Fibroblast of lung (primary cell): ENCODE results near the gene ECHS1. TPM values are rescaled to one million over a fixed set of nuclear protein-coding genes. Genes with fewer than 3 reads are reported as not detected.

ENCODE experiments used
- DNase-seq, 2 donors: peaks; one replicate each; pipeline versions ENCODE4 v3.0.0 to v3.0.0-alpha.2; 2010; ENCODE audit warnings: low read depth in 2 of 2
- H2AFZ ChIP-seq: 2 replicates; pipeline ENCODE4 v1.5.1; 2012; ENCODE audit warnings: low read length, control low read depth, inconsistent platforms
- H3K27ac ChIP-seq: 2 replicates; pipeline ENCODE4 v1.5.1; 2011; ENCODE audit warnings: low read length, control low read depth; ENCODE audit not compliant: insufficient read depth
- H3K27me3 ChIP-seq: 2 replicates; pipeline ENCODE4 v1.5.1; 2011; ENCODE audit warnings: mild to moderate bottlenecking, low read length; ENCODE audit not compliant: control insufficient read depth, insufficient read depth
- H3K36me3 ChIP-seq: 2 replicates; pipeline ENCODE4 v1.5.1; 2011; ENCODE audit warnings: low read length; ENCODE audit not compliant: control insufficient read depth, insufficient read depth
- H3K4me1 ChIP-seq: 2 replicates; pipeline ENCODE4 v1.5.1; 2011; ENCODE audit warnings: low read length; ENCODE audit not compliant: control insufficient read depth, insufficient read depth; ENCODE audit errors: extremely low read depth
- H3K4me2 ChIP-seq: 2 replicates; pipeline ENCODE4 v1.5.1; 2011; ENCODE audit warnings: low read length, control low read depth; ENCODE audit not compliant: insufficient read depth; ENCODE audit errors: extremely low read depth
- H3K4me3 ChIP-seq, 4 experiments: fragments of 200-600 bp in 1 of 4; sonication (generic) in 1 of 4; replicated peaks in 1 of 4; 2 replicates each; pipeline ENCODE4 v1.5.1; 2011 to 2016; ENCODE audit warnings: low read length in 4 of 4, low read depth in 3 of 4, mild to moderate bottlenecking in 3 of 4, control low read depth in 2 of 4, inconsistent platforms in 1 of 4, mixed read lengths in 1 of 4; ENCODE audit not compliant: insufficient read depth in 1 of 4; ENCODE audit errors: control extremely low read depth in 1 of 4
- H3K79me2 ChIP-seq: 2 replicates; pipeline ENCODE4 v1.5.1; 2012; ENCODE audit warnings: mild to moderate bottlenecking, low read length, inconsistent platforms; ENCODE audit not compliant: control insufficient read depth, insufficient read depth
- H3K9ac ChIP-seq: 2 replicates; pipeline ENCODE4 v1.5.1; 2011; ENCODE audit warnings: mild to moderate bottlenecking, low read length, control low read depth; ENCODE audit not compliant: insufficient read depth
- H3K9me3 ChIP-seq: 2 replicates; pipeline ENCODE4 v1.5.1; 2012; ENCODE audit warnings: low read depth, low read length; ENCODE audit not compliant: control insufficient read depth, insufficient read depth
- H4K20me1 ChIP-seq: 2 replicates; pipeline ENCODE4 v1.5.1; 2011; ENCODE audit warnings: low read length; ENCODE audit not compliant: control insufficient read depth, insufficient read depth; ENCODE audit errors: extremely low read depth
- EZH2 ChIP-seq: IDR thresholded peaks from 2 replicates; pipeline ENCODE4 v1.5.1; 2012; ENCODE audit warnings: low read length, control low read depth, mild to moderate bottlenecking; ENCODE audit errors: missing control alignments
- polyA plus RNA-seq, 2 donors: library from polyadenylated mRNA; depleted of rRNA in 1 of 2; stranded (reverse) in 1 of 2; unstranded in 1 of 2; fragments of >200 nt; gene quantifications; 2 replicates each; pipeline ENCODE4 v1.2.1, GENCODE V29; 2011 to 2012; ENCODE audit warnings: missing spikeins in 1 of 2
- total RNA-seq: library from RNA; depleted of rRNA; stranded (reverse); fragments of >200 nt; gene quantifications from 2 replicates; pipeline ENCODE4 v1.2.1, GENCODE V29; 2014
- TF ChIP-seq, protein P1 (sequence below), 2 donors: IDR thresholded peaks in 1 of 2; conservative IDR thresholded peaks in 1 of 2; 1 replicate in 1 of 2; 2 replicates in 1 of 2; pipeline ENCODE4 v1.5.1; 2011 to 2012; ENCODE audit warnings: low read length in 2 of 2, control low read depth in 1 of 2, inconsistent platforms in 1 of 2, low read depth in 1 of 2, mild to moderate bottlenecking in 1 of 2

ECHS1 gene
- total and polyA plus RNA-seq, 2 donors (not counting 1 experiment from before 2014, with no cell fraction given) = 63.9 to 71.9 TPM

DNA sequence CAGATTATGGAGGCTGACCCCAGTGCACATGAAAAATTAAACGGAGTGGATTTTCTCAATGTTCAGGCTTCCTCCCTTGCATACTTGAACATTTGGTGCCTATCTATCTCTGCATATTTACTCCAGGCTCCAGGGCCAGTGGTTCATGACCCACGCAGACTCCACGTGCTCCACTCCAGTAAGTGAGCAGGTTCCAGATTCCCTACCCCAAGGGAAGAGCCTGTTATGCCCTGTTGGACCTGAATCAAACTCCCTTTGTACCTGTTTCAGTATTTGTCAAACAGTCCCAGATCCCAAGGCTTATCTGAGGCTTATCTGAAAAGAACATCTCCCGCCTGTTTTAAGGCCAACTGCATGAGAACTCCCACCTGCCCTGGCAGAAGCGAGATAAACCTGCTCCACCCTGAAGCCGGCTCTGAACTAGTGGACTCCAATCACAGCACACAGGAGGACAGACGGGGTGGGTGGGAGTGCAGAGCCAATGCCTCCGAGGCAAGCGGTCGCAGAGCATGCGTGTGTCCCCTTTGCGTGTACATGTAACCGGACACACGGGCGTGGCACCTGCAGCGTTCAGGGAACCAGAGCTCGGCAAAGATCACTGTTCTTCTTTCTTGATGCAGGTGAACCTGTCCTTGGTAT is 13.1 kb downstream of the ECHS1 start:
- Histone ChIP-seq H3K36me3 (peaks cover 4% of the 10 kb centered on the region), H3K4me1 (peaks cover 2% of the 10 kb centered on the region), H2AFZ (no peak overlapping the region), H3K4me2 (no peak overlapping the region), H3K27me3 (no peaks in the 10 kb centered on the region), H3K4me3 (no peak overlapping the region), H3K27ac (no peak overlapping the region), H3K9ac (no peak overlapping the region), H4K20me1 (no peaks in the 10 kb centered on the region), H3K9me3 (no peaks in the 10 kb centered on the region), H3K79me2 (no peaks in the 10 kb centered on the region)
- TF ChIP-seq EZH2 = no peak
- TF ChIP-seq, protein P1, sequence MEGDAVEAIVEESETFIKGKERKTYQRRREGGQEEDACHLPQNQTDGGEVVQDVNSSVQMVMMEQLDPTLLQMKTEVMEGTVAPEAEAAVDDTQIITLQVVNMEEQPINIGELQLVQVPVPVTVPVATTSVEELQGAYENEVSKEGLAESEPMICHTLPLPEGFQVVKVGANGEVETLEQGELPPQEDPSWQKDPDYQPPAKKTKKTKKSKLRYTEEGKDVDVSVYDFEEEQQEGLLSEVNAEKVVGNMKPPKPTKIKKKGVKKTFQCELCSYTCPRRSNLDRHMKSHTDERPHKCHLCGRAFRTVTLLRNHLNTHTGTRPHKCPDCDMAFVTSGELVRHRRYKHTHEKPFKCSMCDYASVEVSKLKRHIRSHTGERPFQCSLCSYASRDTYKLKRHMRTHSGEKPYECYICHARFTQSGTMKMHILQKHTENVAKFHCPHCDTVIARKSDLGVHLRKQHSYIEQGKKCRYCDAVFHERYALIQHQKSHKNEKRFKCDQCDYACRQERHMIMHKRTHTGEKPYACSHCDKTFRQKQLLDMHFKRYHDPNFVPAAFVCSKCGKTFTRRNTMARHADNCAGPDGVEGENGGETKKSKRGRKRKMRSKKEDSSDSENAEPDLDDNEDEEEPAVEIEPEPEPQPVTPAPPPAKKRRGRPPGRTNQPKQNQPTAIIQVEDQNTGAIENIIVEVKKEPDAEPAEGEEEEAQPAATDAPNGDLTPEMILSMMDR (conservative IDR thresholded peaks at IDR 0.05 in 1 of 2, IDR thresholded peaks at IDR 0.05 in 1 of 2; ENCODE audit: low read depth in 1 of 2, low read length in 2 of 2) = no peak
- DNase-seq = no peak

DNA sequence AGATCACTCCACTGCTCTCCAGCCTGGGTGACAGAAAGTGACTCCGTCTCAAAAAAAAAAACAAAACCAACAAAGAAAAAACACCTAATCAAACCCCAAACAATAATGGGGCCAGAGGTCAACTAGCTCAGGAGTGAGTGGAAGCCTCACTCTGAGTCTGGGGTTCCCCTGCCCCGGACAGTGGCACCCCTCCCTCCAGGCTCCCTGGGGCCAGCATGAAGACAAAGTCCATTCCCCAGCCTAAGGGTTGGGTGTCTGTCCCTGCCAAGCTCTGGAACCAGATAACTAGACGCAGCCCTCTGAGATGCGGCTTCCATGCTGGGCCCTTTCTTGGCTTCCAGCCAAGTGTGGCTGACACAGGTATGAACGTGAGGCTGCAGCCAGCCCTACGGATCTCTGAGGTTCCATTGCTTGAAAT is 13.6 kb downstream of the ECHS1 start:
- H3K4me2 ChIP-seq = no peak overlapping the region
- H3K27me3 ChIP-seq = no peaks in the 10 kb centered on the region
- no peak overlapping the region for H3K4me3 ChIP-seq
- H3K9me3 ChIP-seq = no peaks in the 10 kb centered on the region
- DNase-seq = no peak
- H2AFZ ChIP-seq = no peak overlapping the region
- peaks cover 2% of the 10 kb centered on the region for H3K4me1 ChIP-seq
- H3K27ac ChIP-seq = no peak overlapping the region
- no peaks in the 10 kb centered on the region for H4K20me1 ChIP-seq
- peaks cover 3% of the 10 kb centered on the region for H3K36me3 ChIP-seq
- H3K79me2 ChIP-seq = no peaks in the 10 kb centered on the region
- no peak overlapping the region for H3K9ac ChIP-seq
- TF ChIP-seq, protein P1 (conservative IDR thresholded peaks at IDR 0.05 in 1 of 2, IDR thresholded peaks at IDR 0.05 in 1 of 2; ENCODE audit: low read depth in 1 of 2, low read length in 2 of 2) = no peak
- no peak for TF ChIP-seq EZH2

DNA sequence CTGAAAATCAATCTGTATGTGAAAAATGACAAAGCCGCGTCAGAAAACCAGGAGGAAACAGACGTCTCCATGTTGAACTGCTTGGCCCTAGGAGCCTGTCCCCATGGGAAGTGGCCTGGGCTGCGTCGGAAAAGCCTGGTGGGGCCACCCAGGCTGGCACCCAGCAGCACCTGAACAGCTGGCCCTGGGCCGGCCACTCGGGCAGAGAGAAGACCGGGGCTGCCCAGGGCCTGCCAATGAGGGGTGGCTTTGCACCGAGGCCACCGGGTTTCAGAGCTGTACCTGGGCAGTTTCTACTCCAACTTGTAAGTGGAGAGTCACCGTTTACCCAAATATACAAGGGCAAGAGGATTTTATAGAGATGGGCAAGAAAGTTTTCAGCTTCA is 14.2 kb downstream of the ECHS1 start:
- H3K9me3 ChIP-seq = no peaks in the 10 kb centered on the region

More for the DNA sequence above, 14.2 kb downstream of the ECHS1 start:
- no peak overlapping the region for H3K9ac ChIP-seq
- no peaks in the 10 kb centered on the region for H3K27me3 ChIP-seq
- no peak overlapping the region for H3K27ac ChIP-seq
- no peak overlapping the region for H3K4me3 ChIP-seq
- peaks cover 3% of the 10 kb centered on the region for H3K36me3 ChIP-seq
- H3K79me2 ChIP-seq = no peaks in the 10 kb centered on the region
- no peak for TF ChIP-seq EZH2
- TF ChIP-seq, protein P1 (conservative IDR thresholded peaks at IDR 0.05 in 1 of 2, IDR thresholded peaks at IDR 0.05 in 1 of 2; ENCODE audit: low read depth in 1 of 2, low read length in 2 of 2) = no peak
- no peak overlapping the region for H2AFZ ChIP-seq
- H3K4me2 ChIP-seq = no peak overlapping the region
- H4K20me1 ChIP-seq = no peaks in the 10 kb centered on the region
- H3K4me1 ChIP-seq = peaks cover 2% of the 10 kb centered on the region
- no peak for DNase-seq
